SH-SY5Y (cell line): ENCODE results near the gene LRFN5.

Experiments used
- GATA2 ChIP-seq: IDR thresholded peaks from 2 replicates; pipeline ENCODE4 v1.6.1; 2011; ENCODE audit warnings: mild to moderate bottlenecking, low read depth, low read length
- GATA3 ChIP-seq: IDR thresholded peaks from 2 replicates; pipeline ENCODE4 v1.6.1; 2011; ENCODE audit warnings: low read depth, mild to moderate bottlenecking, low read length, moderate library complexity

- TF ChIP-seq GATA3 (no peak), GATA2 (no peak)
Measured at GRCh38 chr14:41636492-41637392, 30.1 kb downstream of the LRFN5 start.
